Breast epithelium (tissue), 4 donors: ENCODE data around the gene SNX18. TPM values are rescaled to one million over a fixed set of nuclear protein-coding genes. Genes with fewer than 3 reads are reported as not detected.

Source experiments
- DNase-seq, 2 donors: peaks; one replicate each; pipeline ENCODE4 v3.0.0-alpha.2; 2019; ENCODE audit warnings: low spot score in 2 of 2
- H3K27ac ChIP-seq, 2 donors: fragments of 200-600 bp; sonication (generic) in 1 of 2; one replicate each; pipeline ENCODE4 v1.5.1; 2016 to 2019; ENCODE audit warnings: mild to moderate bottlenecking in 1 of 2
- H3K27me3 ChIP-seq, 2 donors: fragments of 200-600 bp; sonication (generic) in 1 of 2; one replicate each; pipeline versions ENCODE4 v1.5.1 to v1.6.0; 2017 to 2019; ENCODE audit warnings: control low read depth in 1 of 2, mild to moderate bottlenecking in 1 of 2
- H3K36me3 ChIP-seq: fragments of 200-600 bp; one replicate; pipeline ENCODE4 v1.5.1; 2019
- H3K4me1 ChIP-seq, 2 donors: fragments of 200-600 bp; sonication (generic); one replicate each; pipeline ENCODE4 v1.5.1; 2016 to 2019; ENCODE audit warnings: control low read depth in 1 of 2
- H3K4me3 ChIP-seq, 3 donors: fragments of 200-600 bp; sonication (generic); 1 replicate in 2 of 3; 2 replicates in 1 of 3; pipeline ENCODE4 v1.5.1; 2016 to 2019; ENCODE audit warnings: mild to moderate bottlenecking in 3 of 3, moderate library complexity in 2 of 3
- H3K9me3 ChIP-seq, 2 donors: fragments of 200-600 bp; sonication (generic) in 1 of 2; one replicate each; pipeline ENCODE4 v1.5.1; 2016 to 2019; ENCODE audit warnings: control low read depth in 1 of 2
- POLR2A ChIP-seq: fragments of 450-650 bp; IDR thresholded peaks from one replicate; pipeline ENCODE4 v1.6.1; 2016; ENCODE audit warnings: antibody characterized with exemption, mild to moderate bottlenecking, moderate library complexity
- POLR2AphosphoS5 ChIP-seq, 3 donors: sonication (generic); formaldehyde crosslinking; IDR thresholded peaks; one replicate each; pipeline ENCODE4 v1.6.1; 2017; ENCODE audit warnings: antibody characterized with exemption in 3 of 3
- intact Hi-C: fragments of 100-400 bp; cut with DNase I; formaldehyde crosslinking; loops from one replicate; pipeline ENCODE4 v1.15.1; 2023; ENCODE audit warnings: low total_unique reads
- total RNA-seq, 3 donors: library from RNA; depleted of rRNA; stranded (reverse); fragments of >200 nt; gene quantifications; one replicate each; pipeline ENCODE4 v1.1.0, GENCODE V29; 2016
- TF ChIP-seq, protein P1 (sequence below), 3 donors: fragments of 450-650 bp; IDR thresholded peaks; one replicate each; pipeline ENCODE4 v1.5.1; 2016 to 2017; ENCODE audit warnings: antibody characterized with exemption in 3 of 3, mild to moderate bottlenecking in 3 of 3, moderate library complexity in 3 of 3

Gene SNX18
- total RNA-seq, 3 donors from 2014 or later: 29.2 to 37.3 (median 33.1) TPM

DNA sequence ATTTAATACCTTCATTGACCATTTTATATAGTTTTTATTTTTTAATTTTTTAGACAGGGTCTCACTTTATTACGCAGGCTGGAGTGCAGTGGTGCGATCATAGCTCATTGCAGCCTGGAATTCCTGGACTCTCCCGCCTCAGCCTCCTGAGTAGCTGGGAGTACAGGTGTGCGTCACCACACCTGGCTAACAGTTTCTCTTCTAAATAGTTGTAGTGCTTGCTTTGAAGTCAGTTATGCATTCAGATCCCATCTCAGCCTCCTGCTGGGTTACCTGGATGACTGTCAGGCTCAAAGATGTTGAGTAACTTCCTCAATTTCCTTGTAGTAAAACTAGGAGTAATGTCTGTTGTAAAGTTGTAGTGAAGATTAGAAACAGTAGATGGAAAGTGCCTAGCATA lies 21.4 kb downstream of the SNX18 start:
- no peaks in the 10 kb centered on the region for H3K36me3 ChIP-seq
- no peak overlapping the region for H3K27ac ChIP-seq
- no peaks in the 10 kb centered on the region for H3K27me3 ChIP-seq
- H3K9me3 ChIP-seq: no peaks in the 10 kb centered on the region
- no peak for DNase-seq
- peaks cover 4 to 5% of the 10 kb centered on the region in 2 donors for H3K4me1 ChIP-seq
- intact Hi-C loops: no loop called here
- TF ChIP-seq, protein P1, sequence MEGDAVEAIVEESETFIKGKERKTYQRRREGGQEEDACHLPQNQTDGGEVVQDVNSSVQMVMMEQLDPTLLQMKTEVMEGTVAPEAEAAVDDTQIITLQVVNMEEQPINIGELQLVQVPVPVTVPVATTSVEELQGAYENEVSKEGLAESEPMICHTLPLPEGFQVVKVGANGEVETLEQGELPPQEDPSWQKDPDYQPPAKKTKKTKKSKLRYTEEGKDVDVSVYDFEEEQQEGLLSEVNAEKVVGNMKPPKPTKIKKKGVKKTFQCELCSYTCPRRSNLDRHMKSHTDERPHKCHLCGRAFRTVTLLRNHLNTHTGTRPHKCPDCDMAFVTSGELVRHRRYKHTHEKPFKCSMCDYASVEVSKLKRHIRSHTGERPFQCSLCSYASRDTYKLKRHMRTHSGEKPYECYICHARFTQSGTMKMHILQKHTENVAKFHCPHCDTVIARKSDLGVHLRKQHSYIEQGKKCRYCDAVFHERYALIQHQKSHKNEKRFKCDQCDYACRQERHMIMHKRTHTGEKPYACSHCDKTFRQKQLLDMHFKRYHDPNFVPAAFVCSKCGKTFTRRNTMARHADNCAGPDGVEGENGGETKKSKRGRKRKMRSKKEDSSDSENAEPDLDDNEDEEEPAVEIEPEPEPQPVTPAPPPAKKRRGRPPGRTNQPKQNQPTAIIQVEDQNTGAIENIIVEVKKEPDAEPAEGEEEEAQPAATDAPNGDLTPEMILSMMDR (IDR thresholded peaks at IDR 0.05): no peak
- no peak for TF ChIP-seq POLR2AphosphoS5 (IDR thresholded peaks at IDR 0.05)
- TF ChIP-seq POLR2A: no peak
- H3K4me3 ChIP-seq: no peak overlapping the region

DNA sequence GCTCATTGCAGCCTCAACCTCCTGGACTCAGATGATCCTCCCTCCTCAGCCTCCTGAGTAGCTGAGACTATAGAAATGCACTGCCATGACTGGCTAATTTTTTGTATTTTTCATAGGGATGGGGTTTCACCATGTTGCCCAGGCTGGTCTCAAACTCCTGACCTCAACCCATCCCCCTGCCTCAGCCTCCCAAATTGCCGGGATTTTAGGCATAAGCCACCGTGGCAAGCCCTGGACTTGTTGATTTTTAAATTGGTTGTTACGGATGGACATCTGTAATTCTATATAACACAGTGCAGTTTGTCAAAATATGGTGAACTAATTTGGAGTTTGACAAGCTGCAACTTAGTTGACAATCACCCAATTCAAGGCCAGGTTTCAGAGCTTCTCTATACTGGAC lies 22.7 kb downstream of the SNX18 start:
- TF ChIP-seq, protein P1 (IDR thresholded peaks at IDR 0.05): no peak
- no peak for TF ChIP-seq POLR2AphosphoS5 (IDR thresholded peaks at IDR 0.05)
- TF ChIP-seq POLR2A: no peak
- intact Hi-C loops: no loop called here
- Histone ChIP-seq H3K4me1 (peaks cover 0 to 2% of the 10 kb centered on the region in 2 donors), H3K9me3 (no peaks in the 10 kb centered on the region), H3K4me3 (no peak overlapping the region), H3K36me3 (no peaks in the 10 kb centered on the region), H3K27ac (no peak overlapping the region), H3K27me3 (no peaks in the 10 kb centered on the region)
- no peak for DNase-seq

- no peaks in the 10 kb centered on the region for H3K36me3 ChIP-seq
- no peaks in the 10 kb centered on the region for H3K4me1 ChIP-seq
- TF ChIP-seq POLR2A (no peak), POLR2AphosphoS5 (IDR thresholded peaks at IDR 0.05) (no peak)
- TF ChIP-seq, protein P1 (IDR thresholded peaks at IDR 0.05): no peak
- no peak overlapping the region for H3K27ac ChIP-seq
- H3K4me3 ChIP-seq: no peak overlapping the region
- no peaks in the 10 kb centered on the region for H3K27me3 ChIP-seq
- no peaks in the 10 kb centered on the region for H3K9me3 ChIP-seq
- DNase-seq: no peak
- intact Hi-C loops: no loop called here
Measured at GRCh38 chr5:54541823-54542783, 24.5 kb downstream of the SNX18 start.

DNA sequence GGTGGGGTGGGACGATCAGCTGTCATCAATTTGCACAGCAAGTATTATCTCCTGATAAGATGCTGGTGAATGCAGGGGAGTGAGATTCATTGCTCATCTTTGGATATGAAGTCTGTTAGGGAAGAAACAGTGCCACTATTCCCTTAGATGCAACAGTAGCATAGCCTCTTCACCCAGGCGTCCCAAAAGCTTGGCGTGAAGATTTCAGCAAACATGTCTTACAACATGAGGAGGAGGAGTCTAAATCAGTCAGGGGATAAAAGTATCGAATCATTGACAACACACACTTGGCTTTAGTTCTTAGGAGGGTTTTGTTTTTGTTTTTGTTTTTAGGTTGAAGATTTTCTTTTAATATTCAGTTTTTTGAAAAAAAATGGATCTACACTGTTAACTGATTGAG lies 26.5 kb downstream of the SNX18 start:
- intact Hi-C loops: no loop called here
- no peak for DNase-seq

GRCh38 chr5:54545796-54546195 lies 28.2 kb downstream of the SNX18 start:
- Histone ChIP-seq H3K9me3 (no peaks in the 10 kb centered on the region), H3K27ac (no peak overlapping the region), H3K4me1 (no peaks in the 10 kb centered on the region), H3K36me3 (no peaks in the 10 kb centered on the region), H3K27me3 (no peaks in the 10 kb centered on the region), H3K4me3 (no peak overlapping the region)
- DNase-seq: no peak
- intact Hi-C loops: no loop called here
- TF ChIP-seq, protein P1 (IDR thresholded peaks at IDR 0.05): no peak
- TF ChIP-seq POLR2AphosphoS5 (IDR thresholded peaks at IDR 0.05) (no peak), POLR2A (no peak)

More for the DNA sequence above, 26.5 kb downstream of the SNX18 start:
- no peaks in the 10 kb centered on the region for H3K36me3 ChIP-seq
- TF ChIP-seq POLR2A (no peak), POLR2AphosphoS5 (IDR thresholded peaks at IDR 0.05) (no peak)
- TF ChIP-seq, protein P1 (IDR thresholded peaks at IDR 0.05): no peak
- no peaks in the 10 kb centered on the region for H3K9me3 ChIP-seq
- no peaks in the 10 kb centered on the region for H3K4me1 ChIP-seq
- no peak overlapping the region for H3K4me3 ChIP-seq
- no peak overlapping the region for H3K27ac ChIP-seq
- no peaks in the 10 kb centered on the region for H3K27me3 ChIP-seq
